ENCODE measurements around the gene PPIL3.

PPIL3 gene

GRCh38 chr2:200860092-200860795 is 28.6 kb downstream of the PPIL3 start:
- no peak overlapping the region for H3K4me3 ChIP-seq (ENCODE audit: low read length)
- no peak overlapping the region for H3K9ac ChIP-seq (ENCODE audit: low read length)
- H3K36me3 ChIP-seq (replicated peaks; ENCODE audit: low read depth, low read length): peaks cover 72% of the 10 kb centered on the region
- peaks cover 80% of the 10 kb centered on the region for H3K79me2 ChIP-seq (ENCODE audit: low read length)
- H3K4me2 ChIP-seq (ENCODE audit: low read length): no peak overlapping the region
- H4K20me1 ChIP-seq (ENCODE audit: insufficient read depth, low read length): peaks cover 47% of the 10 kb centered on the region
- H3K27me3 ChIP-seq (ENCODE audit: low read depth, low read length): no peaks in the 10 kb centered on the region
- no peak overlapping the region for H3K27ac ChIP-seq (ENCODE audit: low read length)
- H3K4me1 ChIP-seq (ENCODE audit: low read length): peaks cover 17% of the 10 kb centered on the region
- no peak overlapping the region for H2AFZ ChIP-seq (ENCODE audit: low read depth, low read length)
- H3K9me3 ChIP-seq (ENCODE audit: insufficient read depth, low read length): no peaks in the 10 kb centered on the region
- TF ChIP-seq CTCF (IDR thresholded peaks at IDR 0.05; ENCODE audit: low read depth, low read length): no peak
- no peak for TF ChIP-seq EZH2phosphoT487 (IDR thresholded peaks at IDR 0.05; ENCODE audit: low read depth)

- Histone ChIP-seq H3K4me3 (ENCODE audit: low read length) (no peak overlapping the region), H3K4me2 (ENCODE audit: low read length) (no peak overlapping the region), H2AFZ (ENCODE audit: low read depth, low read length) (no peak overlapping the region), H3K9ac (ENCODE audit: low read length) (no peak overlapping the region), H4K20me1 (ENCODE audit: insufficient read depth, low read length) (peaks cover 41% of the 10 kb centered on the region), H3K9me3 (ENCODE audit: insufficient read depth, low read length) (no peaks in the 10 kb centered on the region), H3K4me1 (ENCODE audit: low read length) (peaks cover 10% of the 10 kb centered on the region), H3K27ac (ENCODE audit: low read length) (no peak overlapping the region), H3K36me3 (replicated peaks; ENCODE audit: low read depth, low read length) (peaks cover 88% of the 10 kb centered on the region), H3K79me2 (ENCODE audit: low read length) (peaks cover 53% of the 10 kb centered on the region), H3K27me3 (ENCODE audit: low read depth, low read length) (no peaks in the 10 kb centered on the region)
- TF ChIP-seq EZH2phosphoT487 (IDR thresholded peaks at IDR 0.05; ENCODE audit: low read depth) (no peak), CTCF (IDR thresholded peaks at IDR 0.05; ENCODE audit: low read depth, low read length) (no peak)
Measured at GRCh38 chr2:200856806-200857205, 32.1 kb downstream of the PPIL3 start.

- Histone ChIP-seq H3K9ac (ENCODE audit: low read length) (no peak overlapping the region), H2AFZ (ENCODE audit: low read depth, low read length) (no peak overlapping the region), H3K4me1 (ENCODE audit: low read length) (no peaks in the 10 kb centered on the region), H3K4me2 (ENCODE audit: low read length) (no peak overlapping the region), H3K27me3 (ENCODE audit: low read depth, low read length) (no peaks in the 10 kb centered on the region), H4K20me1 (ENCODE audit: insufficient read depth, low read length) (peaks cover 14% of the 10 kb centered on the region), H3K79me2 (ENCODE audit: low read length) (peaks cover 11% of the 10 kb centered on the region), H3K27ac (ENCODE audit: low read length) (no peak overlapping the region), H3K36me3 (replicated peaks; ENCODE audit: low read depth, low read length) (peaks cover 54% of the 10 kb centered on the region), H3K9me3 (ENCODE audit: insufficient read depth, low read length) (no peaks in the 10 kb centered on the region), H3K4me3 (ENCODE audit: low read length) (no peak overlapping the region)
- TF ChIP-seq CTCF (IDR thresholded peaks at IDR 0.05; ENCODE audit: low read depth, low read length): no peak
- TF ChIP-seq EZH2phosphoT487 (IDR thresholded peaks at IDR 0.05; ENCODE audit: low read depth): no peak
Measured at GRCh38 chr2:200852605-200853004, 36.3 kb downstream of the PPIL3 start.

GRCh38 chr2:200851398-200852248 is 37.3 kb downstream of the PPIL3 start:
- Histone ChIP-seq H3K27me3 (ENCODE audit: low read depth, low read length) (no peaks in the 10 kb centered on the region), H3K27ac (ENCODE audit: low read length) (no peak overlapping the region), H3K9me3 (ENCODE audit: insufficient read depth, low read length) (no peaks in the 10 kb centered on the region), H2AFZ (ENCODE audit: low read depth, low read length) (no peak overlapping the region), H4K20me1 (ENCODE audit: insufficient read depth, low read length) (peaks cover 9% of the 10 kb centered on the region; the same call in 1 of the 2 replicates), H3K79me2 (ENCODE audit: low read length) (peaks cover 2% of the 10 kb centered on the region; the same call in 1 of the 2 replicates), H3K4me1 (ENCODE audit: low read length) (no peaks in the 10 kb centered on the region), H3K4me3 (ENCODE audit: low read length) (no peak overlapping the region), H3K4me2 (ENCODE audit: low read length) (no peak overlapping the region), H3K9ac (ENCODE audit: low read length) (no peak overlapping the region), H3K36me3 (replicated peaks; ENCODE audit: low read depth, low read length) (peaks cover 44% of the 10 kb centered on the region)
- TF ChIP-seq EZH2phosphoT487 (IDR thresholded peaks at IDR 0.05; ENCODE audit: low read depth): no peak
- TF ChIP-seq CTCF (IDR thresholded peaks at IDR 0.05; ENCODE audit: low read depth, low read length): no peak

Data from OCI-LY3 (cell line).